ENCODE results near the gene EXD3. TPM values are rescaled to one million over a fixed set of nuclear protein-coding genes. Genes with fewer than 3 reads are reported as not detected.

The EXD3 gene
- total RNA-seq, 1 experiment from 2014 or later: 15.3 TPM

DNA sequence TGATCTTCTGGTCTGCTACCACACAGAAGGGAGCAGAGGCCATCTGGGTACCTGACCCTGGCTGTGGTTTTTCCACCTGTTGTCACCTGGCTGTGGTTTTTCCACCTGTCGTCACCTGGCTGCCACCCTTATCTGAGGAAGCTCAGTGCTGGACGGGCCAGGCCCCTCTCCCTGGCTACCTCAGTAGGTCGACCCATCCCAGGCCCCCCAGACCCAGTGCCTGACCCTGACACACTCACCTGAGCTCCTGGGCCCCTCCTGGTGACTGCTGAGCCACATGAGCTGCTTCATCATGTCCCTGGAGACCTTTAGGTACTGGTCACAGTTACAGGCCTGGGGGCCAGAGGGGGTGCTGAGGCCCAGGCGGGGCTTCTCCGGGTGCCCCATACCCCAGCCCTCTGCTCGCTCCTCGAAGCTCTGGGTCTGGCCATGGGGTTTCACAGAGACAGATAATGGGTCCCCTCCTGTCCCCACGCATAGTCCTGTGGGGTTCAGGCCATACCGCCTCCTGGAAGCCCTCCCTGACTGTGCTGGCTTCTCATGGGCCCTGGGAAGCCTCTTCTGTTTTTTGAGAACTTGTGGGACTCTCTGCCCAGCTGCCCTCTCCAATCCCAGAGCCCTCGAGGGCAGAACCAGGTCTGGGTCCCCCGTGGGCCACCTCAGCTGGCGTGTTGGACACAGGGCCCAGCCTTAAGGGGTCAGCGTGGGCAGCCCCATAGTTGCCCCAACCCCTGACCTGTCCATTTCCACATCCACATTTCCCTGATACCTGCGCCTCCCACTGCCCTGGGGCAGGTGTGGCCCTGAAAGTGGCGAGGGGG, 113.4 kb downstream of the EXD3 start:
- no peaks in the 10 kb centered on the region for H4K20me1 ChIP-seq (ENCODE audit: control insufficient read depth, insufficient read depth, insufficient read length)
- Mint-ChIP-seq H3K27ac (no peak overlapping the region), H3K9me3 (no peaks in the 10 kb centered on the region), H3K4me3 (no peak overlapping the region), H3K36me3 (ENCODE audit: insufficient read depth in 1 of 3, low read depth in 3 of 3) (no peaks in the 10 kb centered on the region), H3K27me3 (ENCODE audit: low read depth) (no peaks in the 10 kb centered on the region; the same call in 1 of the 2 replicates), H3K4me1 (peaks cover 6 to 27% of the 10 kb centered on the region in 2 experiments; a peak in 3 of 4 replicates)
- H3K27me3 ChIP-seq (ENCODE audit: insufficient read depth, low read length): no peaks in the 10 kb centered on the region
- no peak for DNase-seq
- TF ChIP-seq, protein P1, sequence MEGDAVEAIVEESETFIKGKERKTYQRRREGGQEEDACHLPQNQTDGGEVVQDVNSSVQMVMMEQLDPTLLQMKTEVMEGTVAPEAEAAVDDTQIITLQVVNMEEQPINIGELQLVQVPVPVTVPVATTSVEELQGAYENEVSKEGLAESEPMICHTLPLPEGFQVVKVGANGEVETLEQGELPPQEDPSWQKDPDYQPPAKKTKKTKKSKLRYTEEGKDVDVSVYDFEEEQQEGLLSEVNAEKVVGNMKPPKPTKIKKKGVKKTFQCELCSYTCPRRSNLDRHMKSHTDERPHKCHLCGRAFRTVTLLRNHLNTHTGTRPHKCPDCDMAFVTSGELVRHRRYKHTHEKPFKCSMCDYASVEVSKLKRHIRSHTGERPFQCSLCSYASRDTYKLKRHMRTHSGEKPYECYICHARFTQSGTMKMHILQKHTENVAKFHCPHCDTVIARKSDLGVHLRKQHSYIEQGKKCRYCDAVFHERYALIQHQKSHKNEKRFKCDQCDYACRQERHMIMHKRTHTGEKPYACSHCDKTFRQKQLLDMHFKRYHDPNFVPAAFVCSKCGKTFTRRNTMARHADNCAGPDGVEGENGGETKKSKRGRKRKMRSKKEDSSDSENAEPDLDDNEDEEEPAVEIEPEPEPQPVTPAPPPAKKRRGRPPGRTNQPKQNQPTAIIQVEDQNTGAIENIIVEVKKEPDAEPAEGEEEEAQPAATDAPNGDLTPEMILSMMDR (conservative IDR thresholded peaks at IDR 0.05): no peak
- H3K4ac ChIP-seq (ENCODE audit: low read depth, low read length): no peak overlapping the region
- no peak overlapping the region for H4K91ac ChIP-seq (ENCODE audit: insufficient read length, low read depth, low read length)
- no peak overlapping the region for H3K18ac ChIP-seq (ENCODE audit: insufficient read length, low read depth, low read length)
- no peak overlapping the region for H2BK120ac ChIP-seq (ENCODE audit: low read depth, low read length, poor library complexity, severe bottlenecking)
- H3K79me1 ChIP-seq (ENCODE audit: insufficient read depth, low read depth, low read length, poor library complexity, severe bottlenecking): no peaks in the 10 kb centered on the region
- no peak overlapping the region for H2BK15ac ChIP-seq (ENCODE audit: low read depth, low read length)
- H3T11ph ChIP-seq (ENCODE audit: low read length): no peak overlapping the region
- H2BK5ac ChIP-seq (ENCODE audit: insufficient read length, low read length): no peak overlapping the region
- H2AFZ ChIP-seq (ENCODE audit: low read length): no peak overlapping the region
- WGBS (ENCODE audit: extremely low coverage, insufficient read length, low lambda C conversion rate): no CpG with 5 or more reads among the region's 15 CpGs
- no peak overlapping the region for H3K4me2 ChIP-seq (ENCODE audit: insufficient read depth, insufficient read length, low read length)
- no peak overlapping the region for H3K23ac ChIP-seq (ENCODE audit: insufficient read length, low read depth, low read length)
- H2BK20ac ChIP-seq (ENCODE audit: low read depth, low read length, poor library complexity, severe bottlenecking): no peak overlapping the region
- H3K56ac ChIP-seq (ENCODE audit: insufficient read length, low read depth, low read length): no peak overlapping the region
- no peak overlapping the region for H4K8ac ChIP-seq (replicated peaks; ENCODE audit: insufficient read length, low read depth, low read length)
- no peaks in the 10 kb centered on the region for H3K79me2 ChIP-seq (ENCODE audit: insufficient read depth, low read length)
- H3K4me1 ChIP-seq (ENCODE audit: insufficient read depth, low read length): no peaks in the 10 kb centered on the region; the same call in 1 of the 2 replicates
- no peak overlapping the region for H2BK12ac ChIP-seq (ENCODE audit: insufficient read length, low read depth, low read length)
- no peak overlapping the region for H3K9ac ChIP-seq (ENCODE audit: extremely low read depth, insufficient read length, low read length)
- H4K5ac ChIP-seq (ENCODE audit: insufficient read length, low read depth, low read length): no peak overlapping the region
- no peaks in the 10 kb centered on the region for H3K23me2 ChIP-seq (ENCODE audit: insufficient read length, low read depth, low read length, poor library complexity, severe bottlenecking)
- 0 out of 2 replicates have a peak overlapping the region, but pooled peaks have one; percentile 12 for H3K14ac ChIP-seq (ENCODE audit: insufficient read depth, low read length)
- no peak overlapping the region for H2AK5ac ChIP-seq (ENCODE audit: insufficient read length, low read length)
- no peak overlapping the region for H3K27ac ChIP-seq (ENCODE audit: insufficient read length, low read depth, low read length)
- no peaks in the 10 kb centered on the region for H3K9me3 ChIP-seq (ENCODE audit: control insufficient read depth, low read depth, low read length)
